ENCODE measurements around the gene ITGB2. TPM values are rescaled to one million over a fixed set of nuclear protein-coding genes. Genes with fewer than 3 reads are reported as not detected.
A peak's percentile ranks its signal among the peaks of the same experiment; 100 is the strongest.

The ITGB2 gene
- polyA plus RNA-seq: 1,000 to 10,000 TPM; 1,416 to 2,161 (median 1,452) TPM

- DNase-seq: peak; percentile 83 to 85 (median 84)
- H3K36me3 Mint-ChIP-seq: peaks cover 8 to 25% (median 13%) of the 10 kb centered on the region in 3 donors
- peaks cover 11 to 27% (median 20%) of the 10 kb centered on the region in 3 donors for H3K27me3 Mint-ChIP-seq (ENCODE audit: low read depth in 3 of 3)
These were observed at the start of gene ITGB2 for GRCh38 chr21:44920694-44921604. TSS of gene ITGB2 (minus strand) at chr21:44920899. CDS start at chr21:44910782, 10,117 bp downstream.

GRCh38 chr21:44969931-44970755, 49.4 kb upstream of the ITGB2 start:
- Mint-ChIP-seq H3K36me3 (peaks cover 6 to 14% (median 8%) of the 10 kb centered on the region in 3 donors), H3K4me3 (peak overlapping the region; percentile 81 to 86 (median 83)), H3K27me3 (ENCODE audit: low read depth in 3 of 3) (peaks cover 1 to 6% (median 6%) of the 10 kb centered on the region in 3 donors), H3K9me3 (no peaks in the 10 kb centered on the region), H3K27ac (peak overlapping the region; percentile 78 to 94 (median 91)), H3K4me1 (peaks cover 56 to 57% of the 10 kb centered on the region in 2 donors)
- DNase-seq: peak; percentile 49 to 55 (median 52)

More at GRCh38 chr21:44920694-44921604, at the start of gene ITGB2:
- no peaks in the 10 kb centered on the region for H3K9me3 Mint-ChIP-seq
- peak within 1 kb of the TSS; percentile 94 to 100 (median 98) for H3K27ac Mint-ChIP-seq
- H3K4me1 Mint-ChIP-seq: peaks cover 81 to 86% of the 10 kb centered on the region in 2 donors
- peak within 1 kb of the TSS; percentile 98 to 100 (median 100) for H3K4me3 Mint-ChIP-seq

- Mint-ChIP-seq H3K27ac (peak overlapping the region; percentile 78 to 94 (median 91)), H3K36me3 (peaks cover 4 to 13% (median 8%) of the 10 kb centered on the region in 3 donors), H3K4me3 (peak overlapping the region; percentile 81 to 86 (median 83)), H3K9me3 (no peaks in the 10 kb centered on the region), H3K4me1 (peaks cover 64 to 65% of the 10 kb centered on the region in 2 donors), H3K27me3 (ENCODE audit: low read depth in 3 of 3) (peaks cover 1 to 6% (median 6%) of the 10 kb centered on the region in 3 donors)
- DNase-seq: no peak
These were observed 48.5 kb upstream of the ITGB2 start for GRCh38 chr21:44969066-44969670.

GRCh38 chr21:44967082-44968047, 46.7 kb upstream of the ITGB2 start:
- DNase-seq: no peak
- Mint-ChIP-seq H3K4me1 (peaks cover 68 to 69% of the 10 kb centered on the region in 2 donors), H3K27ac (no peak overlapping the region), H3K9me3 (no peaks in the 10 kb centered on the region), H3K36me3 (peaks cover 2 to 13% (median 12%) of the 10 kb centered on the region in 3 donors), H3K4me3 (no peak overlapping the region), H3K27me3 (ENCODE audit: low read depth in 3 of 3) (peaks cover 3 to 9% (median 6%) of the 10 kb centered on the region in 3 donors)

GRCh38 chr21:44966135-44967081, 45.7 kb upstream of the ITGB2 start:
- peak overlapping the region in 3 of 6 donors; percentile 31 to 92 (median 49) for H3K27ac Mint-ChIP-seq
- H3K36me3 Mint-ChIP-seq: peaks cover 4 to 21% (median 20%) of the 10 kb centered on the region in 3 donors
- H3K27me3 Mint-ChIP-seq (ENCODE audit: low read depth in 3 of 3): peaks cover 3 to 9% (median 6%) of the 10 kb centered on the region in 3 donors
- peaks cover 65 to 69% of the 10 kb centered on the region in 2 donors for H3K4me1 Mint-ChIP-seq
- no peaks in the 10 kb centered on the region for H3K9me3 Mint-ChIP-seq
- H3K4me3 Mint-ChIP-seq: peak overlapping the region; percentile 7 to 78 (median 73)
- DNase-seq: no peak

- Mint-ChIP-seq H3K4me3 (peak overlapping the region; percentile 68 to 78 (median 73)), H3K27me3 (ENCODE audit: low read depth in 3 of 3) (peaks cover 3 to 9% (median 6%) of the 10 kb centered on the region in 3 donors), H3K27ac (peak overlapping the region in 4 of 6 donors; percentile 3 to 62 (median 10)), H3K4me1 (peaks cover 59 to 67% of the 10 kb centered on the region in 2 donors), H3K36me3 (peaks cover 4 to 29% (median 28%) of the 10 kb centered on the region in 3 donors), H3K9me3 (no peaks in the 10 kb centered on the region)
- DNase-seq: peak; percentile 50 to 58 (median 57)
These were observed 44.7 kb upstream of the ITGB2 start for GRCh38 chr21:44965251-44966022.

- Mint-ChIP-seq H3K27me3 (ENCODE audit: low read depth in 3 of 3) (peaks cover under 1 to 9% (median 3%) of the 10 kb centered on the region in 3 donors), H3K4me3 (peak overlapping the region in 4 of 5 donors; percentile 40 to 77 (median 68)), H3K4me1 (peaks cover 49 to 57% of the 10 kb centered on the region in 2 donors), H3K27ac (peak overlapping the region in 1 of 6 donors; percentile 49), H3K36me3 (peaks cover 4 to 21% (median 21%) of the 10 kb centered on the region in 3 donors), H3K9me3 (no peaks in the 10 kb centered on the region)
- DNase-seq: no peak
These were observed 43.7 kb upstream of the ITGB2 start for GRCh38 chr21:44964381-44964780.

GRCh38 chr21:44962403-44962966, 41.8 kb upstream of the ITGB2 start:
- Mint-ChIP-seq H3K27ac (no peak overlapping the region), H3K9me3 (no peaks in the 10 kb centered on the region), H3K4me3 (no peak overlapping the region), H3K4me1 (peaks cover 31 to 38% of the 10 kb centered on the region in 2 donors), H3K27me3 (ENCODE audit: low read depth in 3 of 3) (peaks cover 0 to 8% (median 3%) of the 10 kb centered on the region in 3 donors), H3K36me3 (peaks cover 4 to 27% (median 23%) of the 10 kb centered on the region in 3 donors)
- DNase-seq: no peak

- H3K27ac Mint-ChIP-seq: no peak overlapping the region
- H3K9me3 Mint-ChIP-seq: no peaks in the 10 kb centered on the region
- H3K36me3 Mint-ChIP-seq: peaks cover 4 to 34% (median 32%) of the 10 kb centered on the region in 3 donors
- H3K4me1 Mint-ChIP-seq: peaks cover 18 to 21% of the 10 kb centered on the region in 2 donors
- H3K4me3 Mint-ChIP-seq: no peak overlapping the region
- no peak for DNase-seq
- peaks cover 0 to 5% (median 2%) of the 10 kb centered on the region in 3 donors for H3K27me3 Mint-ChIP-seq (ENCODE audit: low read depth in 3 of 3)
These were observed 39.7 kb upstream of the ITGB2 start for GRCh38 chr21:44960141-44961092.

All from immature natural killer cell (primary cell).